Fibroblast of upper back skin (primary cell): ENCODE results near the gene TPP1.

Source experiments
- DNase-seq: peaks from one replicate; pipeline ENCODE4 v3.0.0-alpha.2; 2013

The TPP1 gene

GRCh38 chr11:6586434-6587359 lies 32.5 kb downstream of the TPP1 start:
- no peak for DNase-seq

- DNase-seq = no peak
These were observed 34.7 kb downstream of the TPP1 start for GRCh38 chr11:6584528-6584927.

GRCh38 chr11:6583584-6583983 lies 35.6 kb downstream of the TPP1 start:
- DNase-seq = no peak

- no peak for DNase-seq
These were observed 39.5 kb downstream of the TPP1 start for GRCh38 chr11:6579681-6580080.

- no peak for DNase-seq
These were observed 41.1 kb downstream of the TPP1 start for GRCh38 chr11:6578134-6578533.

- peak; percentile 85 for DNase-seq
These were observed 42.5 kb downstream of the TPP1 start for GRCh38 chr11:6576471-6577373.

- DNase-seq = no peak
These were observed 44.2 kb downstream of the TPP1 start for GRCh38 chr11:6574816-6575715.

- DNase-seq = peak; percentile 91
These were observed 47.0 kb downstream of the TPP1 start for GRCh38 chr11:6572215-6572614.

- DNase-seq = no peak
These were observed 47.7 kb downstream of the TPP1 start for GRCh38 chr11:6571434-6572008.

GRCh38 chr11:6570691-6571427 lies 48.4 kb downstream of the TPP1 start:
- no peak for DNase-seq

GRCh38 chr11:6569706-6570105 lies 49.5 kb downstream of the TPP1 start:
- no peak for DNase-seq

GRCh38 chr11:6568191-6568918 lies 50.9 kb downstream of the TPP1 start:
- peak; percentile 94 for DNase-seq

- DNase-seq = no peak
These were observed 51.9 kb downstream of the TPP1 start for GRCh38 chr11:6567371-6567745.

- no peak for DNase-seq
These were observed 52.4 kb downstream of the TPP1 start for GRCh38 chr11:6566704-6567370.

- no peak for DNase-seq
These were observed 53.1 kb downstream of the TPP1 start for GRCh38 chr11:6565988-6566703.

GRCh38 chr11:6565325-6565724 lies 53.9 kb downstream of the TPP1 start:
- no peak for DNase-seq

- no peak for DNase-seq
These were observed 55.6 kb downstream of the TPP1 start for GRCh38 chr11:6563667-6564066.

GRCh38 chr11:6563121-6563619 lies 56.1 kb downstream of the TPP1 start:
- no peak for DNase-seq
